HG03025 (cell line): ENCODE data around the gene CNOT8.
"Not testable (repeated sequence)": the region's sequence is repeated elsewhere in the genome, so short reads cannot be mapped to it uniquely, and the experiment has no call there.

Source experiments
- ATAC-seq: cut with Tn5 transposase; IDR thresholded peaks from one replicate; pipeline ENCODE4 v1.9.1; 2021; ENCODE audit warnings: mild to moderate bottlenecking, moderate library complexity; ENCODE audit not compliant: unreplicated experiment, low FRiP score

CNOT8 gene

DNA sequence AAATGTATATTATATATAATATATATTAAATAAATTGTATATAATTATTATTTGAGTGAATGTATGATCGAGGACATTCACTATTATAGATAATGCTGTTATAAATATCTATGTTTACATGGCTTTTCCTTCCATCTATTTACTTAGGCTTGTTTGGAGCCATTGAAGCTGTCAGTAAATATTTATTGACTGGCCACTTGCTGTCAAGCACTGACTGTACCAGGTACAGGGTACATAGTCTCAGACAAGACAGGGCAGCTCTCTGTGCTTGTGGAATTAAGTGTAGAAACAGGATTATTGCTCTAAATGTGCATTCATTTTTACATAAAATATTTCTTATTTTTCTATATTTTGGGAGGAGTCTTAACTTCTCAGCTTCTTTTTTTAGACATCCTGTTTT is 24.4 kb upstream of the CNOT8 start:
- no peak for ATAC-seq

DNA sequence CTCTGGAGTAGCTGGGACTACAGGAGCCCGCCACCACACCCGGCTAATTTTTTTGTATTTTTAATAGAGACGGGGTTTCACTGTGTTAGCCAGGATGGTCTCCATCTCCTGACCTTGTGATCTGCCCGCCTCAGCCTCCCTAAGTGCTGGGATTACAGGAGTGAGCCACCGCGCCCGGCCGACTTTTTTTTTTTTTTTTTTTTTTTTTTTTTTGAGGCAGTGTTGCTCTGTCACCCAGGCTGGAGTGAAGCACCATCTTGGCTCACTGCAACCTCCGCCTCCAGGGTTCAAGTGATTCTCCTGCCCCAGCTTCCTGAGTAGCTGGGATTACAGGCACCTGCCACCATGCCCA is 22.8 kb upstream of the CNOT8 start:
- ATAC-seq: not testable (repeated sequence)

DNA sequence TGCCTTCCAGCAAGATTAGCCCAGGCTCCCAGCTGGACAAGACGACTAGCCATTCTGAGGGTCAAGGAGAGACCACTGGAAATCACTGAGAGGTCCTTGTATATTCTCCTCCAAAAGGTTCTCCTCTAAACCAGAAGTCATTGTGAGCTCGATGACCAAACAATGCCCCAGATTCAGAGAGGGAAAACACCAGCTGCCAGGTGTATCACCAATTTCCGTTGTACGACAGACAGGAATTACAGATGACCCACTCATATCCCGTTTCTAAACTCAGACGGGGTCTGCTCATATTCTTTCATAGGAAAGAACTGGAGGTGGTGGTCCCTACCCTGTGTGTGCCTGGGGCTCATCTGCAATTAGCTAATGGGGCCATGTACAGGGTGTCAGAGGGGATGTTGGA is 22.2 kb upstream of the CNOT8 start:
- ATAC-seq: no peak

DNA sequence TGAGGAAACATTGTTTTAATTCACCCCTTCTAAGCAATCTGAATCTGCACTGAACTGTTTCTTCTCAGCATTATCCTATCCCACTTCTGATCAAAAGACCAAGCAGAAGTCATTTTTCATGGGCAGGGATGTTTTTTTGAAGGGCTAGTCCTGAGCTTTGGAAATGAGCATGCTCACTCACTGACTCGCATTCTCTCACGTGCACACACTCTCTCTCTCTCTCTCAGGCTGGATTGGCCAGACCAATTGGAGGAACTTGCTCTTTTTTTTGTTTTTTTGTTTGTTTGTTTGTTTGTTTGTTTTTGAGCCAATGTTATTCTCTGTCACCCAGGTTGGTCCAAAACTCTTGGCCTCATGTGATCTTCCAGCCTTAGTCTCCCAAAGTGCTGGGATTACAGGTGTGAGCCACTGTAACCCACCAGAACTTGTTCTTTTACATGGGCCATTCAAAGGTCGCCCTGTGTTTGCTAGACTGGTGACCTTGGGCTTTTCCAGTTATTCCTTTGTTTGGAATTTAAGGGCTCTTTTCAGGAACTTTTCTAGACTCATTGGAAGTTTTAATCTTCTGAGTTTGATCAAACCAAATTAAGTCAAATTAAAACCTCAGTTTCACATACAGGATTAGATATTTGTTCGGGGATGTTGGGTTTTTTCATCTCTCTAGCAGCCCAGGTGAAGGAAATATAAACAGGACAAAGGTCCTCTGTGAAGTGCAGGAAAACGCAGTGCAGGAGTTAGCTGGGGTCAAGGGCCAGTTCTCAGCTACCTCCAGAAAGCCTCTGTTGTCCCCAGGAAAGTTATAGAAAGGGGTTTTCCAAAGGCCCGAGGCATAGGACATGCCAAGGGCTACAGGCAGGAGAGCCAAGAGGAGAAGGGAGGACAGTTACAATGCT is 21.2 kb upstream of the CNOT8 start:
- ATAC-seq: no peak

DNA sequence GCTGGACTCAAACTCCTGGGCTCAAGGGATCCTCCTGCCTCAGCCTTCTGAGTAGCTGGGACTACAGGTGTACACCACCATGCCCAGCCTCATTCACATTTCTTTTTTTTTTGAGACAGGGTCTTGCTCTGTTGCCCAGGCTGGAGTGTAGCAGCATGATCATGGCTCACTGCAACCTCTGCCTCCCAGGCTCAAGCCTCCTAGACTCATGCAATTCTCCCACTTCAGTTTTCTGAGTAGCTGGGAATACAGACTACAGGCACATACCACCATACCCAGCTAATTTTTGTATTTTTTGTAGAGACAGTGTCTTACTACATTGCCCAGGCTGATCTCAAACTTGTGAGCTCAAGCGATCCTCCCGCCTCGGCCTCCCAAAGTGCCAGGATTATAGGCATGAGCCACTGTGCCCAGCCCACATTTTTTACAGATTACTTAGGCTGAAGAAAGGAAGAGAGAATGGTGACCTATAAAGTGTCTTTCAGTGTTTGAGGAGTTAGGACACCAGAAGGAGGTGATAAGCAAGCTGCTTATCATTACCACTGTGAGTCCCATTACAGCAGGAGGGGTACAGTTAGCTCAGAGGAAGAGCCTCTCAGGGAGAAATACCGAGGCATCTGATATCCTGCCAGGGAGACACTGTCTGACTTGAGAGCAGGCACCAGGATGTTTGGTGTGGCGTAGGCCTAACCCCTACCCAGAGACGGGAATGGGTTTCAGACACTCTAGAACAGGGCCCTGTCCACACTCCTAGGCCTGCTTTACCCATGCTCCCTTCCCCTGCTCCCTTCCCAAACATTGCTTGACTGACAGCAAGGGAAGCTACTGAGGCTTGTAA is 17.8 kb upstream of the CNOT8 start:
- ATAC-seq: no peak

DNA sequence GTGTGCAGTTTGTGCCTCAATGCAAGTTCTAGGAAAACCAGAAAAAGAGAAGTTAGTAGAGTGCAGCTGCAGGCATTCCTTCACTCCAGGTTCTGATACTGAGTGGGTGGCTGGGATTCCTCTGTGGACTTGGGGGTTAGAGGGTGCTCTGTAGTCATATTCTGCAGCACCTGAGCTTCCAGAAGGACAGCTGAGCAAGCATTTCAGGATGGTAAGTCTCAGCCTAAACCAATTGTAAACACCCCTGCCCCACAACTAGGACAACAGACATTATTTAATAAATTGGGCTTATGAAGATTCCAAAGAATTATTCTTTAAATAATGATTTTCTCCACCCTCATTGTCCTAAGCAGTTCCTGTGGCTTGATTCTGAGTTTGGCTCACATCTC is 17.2 kb upstream of the CNOT8 start:
- no peak for ATAC-seq

DNA sequence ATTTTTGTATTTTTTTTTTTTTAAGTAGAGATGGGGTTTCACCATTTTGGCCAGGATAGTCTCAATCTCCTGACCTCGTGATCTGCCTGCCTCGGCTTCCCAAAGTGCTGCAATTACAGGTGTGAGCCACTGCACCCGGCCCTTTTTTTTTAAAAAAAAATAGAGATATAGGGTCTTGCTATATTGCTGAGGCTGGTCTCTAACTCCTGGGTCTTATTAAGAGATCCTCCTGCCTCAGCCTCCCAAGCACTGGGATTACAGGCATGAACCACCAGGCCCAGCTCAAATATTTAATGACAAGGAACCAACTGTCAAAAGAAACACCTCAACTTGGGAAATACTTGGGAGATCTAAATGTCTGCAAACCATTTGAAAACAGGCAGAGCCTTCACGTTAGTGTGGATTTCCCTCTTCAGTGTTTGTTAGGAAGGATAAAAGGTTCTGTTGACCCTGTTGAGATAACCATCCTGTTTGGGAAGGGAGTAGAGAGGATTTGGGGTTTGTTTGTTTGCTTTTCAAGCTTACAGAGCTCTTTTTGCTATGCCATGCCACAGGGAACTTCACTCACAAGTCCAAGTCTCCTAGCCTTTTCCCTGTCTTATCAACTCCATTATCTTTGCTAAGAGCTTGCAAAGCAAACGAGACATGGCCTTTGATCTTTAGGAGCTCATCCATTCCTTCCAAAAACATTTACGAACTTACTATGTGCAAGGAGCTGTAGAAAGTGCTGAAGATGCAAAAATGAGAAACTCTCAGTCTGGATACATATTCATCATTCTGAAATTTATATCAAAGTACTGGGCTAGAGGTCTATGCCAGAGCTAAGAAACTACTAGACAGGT is 15.5 kb upstream of the CNOT8 start:
- no peak for ATAC-seq

DNA sequence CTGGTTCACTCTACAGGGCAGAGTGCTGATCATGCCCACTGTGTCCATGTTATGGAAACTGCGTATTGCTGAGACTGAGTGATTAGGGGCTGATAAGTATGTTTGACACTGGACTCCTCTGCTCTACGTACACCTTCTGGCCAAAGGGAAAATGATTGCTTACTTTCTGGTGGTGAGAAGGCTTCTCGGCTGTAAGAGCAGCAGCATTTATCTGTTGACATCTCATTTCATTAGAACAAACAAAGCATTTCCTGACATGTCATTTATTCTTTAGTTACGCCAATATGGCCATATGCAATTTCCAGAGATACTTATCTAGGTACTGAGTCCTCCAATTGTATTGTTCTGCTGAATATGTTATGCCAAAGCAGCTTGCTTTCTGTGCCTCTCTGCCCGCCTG is 13.6 kb upstream of the CNOT8 start:
- ATAC-seq: no peak

DNA sequence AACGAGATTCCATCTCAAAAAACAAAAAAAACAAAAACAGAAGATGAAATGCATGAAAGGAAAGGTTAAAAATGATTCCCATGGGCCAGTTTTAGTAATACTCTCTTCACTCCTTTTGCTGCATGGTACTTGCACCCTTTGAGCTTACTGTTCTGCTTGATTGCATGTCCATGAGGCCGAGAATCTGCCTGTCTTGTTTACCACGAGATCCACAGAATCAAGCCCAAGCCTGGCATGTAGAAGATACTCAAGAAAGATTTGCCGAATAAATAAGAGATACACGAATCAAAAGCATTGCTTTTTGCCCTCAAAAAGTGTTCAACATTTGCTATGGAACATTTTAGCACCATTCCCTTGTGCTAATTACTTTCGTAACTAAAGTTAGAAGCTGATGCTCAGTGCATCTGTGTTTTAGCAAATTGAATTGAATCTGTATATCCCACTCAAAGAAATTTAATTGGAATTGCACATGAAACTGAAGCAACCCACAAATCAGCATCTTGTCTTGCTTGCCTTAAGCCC is 9.1 kb upstream of the CNOT8 start:
- no peak for ATAC-seq

DNA sequence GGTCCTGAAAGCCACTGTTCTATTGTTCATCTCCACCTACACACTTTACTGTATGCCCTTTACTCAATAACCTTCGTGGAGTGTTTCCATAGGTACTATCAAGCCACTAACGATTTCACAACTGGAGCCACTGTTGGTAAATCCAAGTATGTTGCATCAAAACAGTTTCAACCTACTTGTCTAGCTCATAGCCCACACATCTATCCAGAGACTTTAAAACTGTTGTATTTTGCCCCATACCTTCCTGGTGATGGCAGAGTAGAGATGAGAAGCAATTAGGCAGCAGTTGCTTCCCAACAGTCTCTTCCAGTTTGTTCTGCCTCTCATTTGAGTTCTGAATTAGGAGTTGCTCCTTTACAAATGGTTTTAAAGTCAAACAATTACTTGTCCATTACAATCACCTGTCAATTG is 8.6 kb upstream of the CNOT8 start:
- no peak for ATAC-seq

DNA sequence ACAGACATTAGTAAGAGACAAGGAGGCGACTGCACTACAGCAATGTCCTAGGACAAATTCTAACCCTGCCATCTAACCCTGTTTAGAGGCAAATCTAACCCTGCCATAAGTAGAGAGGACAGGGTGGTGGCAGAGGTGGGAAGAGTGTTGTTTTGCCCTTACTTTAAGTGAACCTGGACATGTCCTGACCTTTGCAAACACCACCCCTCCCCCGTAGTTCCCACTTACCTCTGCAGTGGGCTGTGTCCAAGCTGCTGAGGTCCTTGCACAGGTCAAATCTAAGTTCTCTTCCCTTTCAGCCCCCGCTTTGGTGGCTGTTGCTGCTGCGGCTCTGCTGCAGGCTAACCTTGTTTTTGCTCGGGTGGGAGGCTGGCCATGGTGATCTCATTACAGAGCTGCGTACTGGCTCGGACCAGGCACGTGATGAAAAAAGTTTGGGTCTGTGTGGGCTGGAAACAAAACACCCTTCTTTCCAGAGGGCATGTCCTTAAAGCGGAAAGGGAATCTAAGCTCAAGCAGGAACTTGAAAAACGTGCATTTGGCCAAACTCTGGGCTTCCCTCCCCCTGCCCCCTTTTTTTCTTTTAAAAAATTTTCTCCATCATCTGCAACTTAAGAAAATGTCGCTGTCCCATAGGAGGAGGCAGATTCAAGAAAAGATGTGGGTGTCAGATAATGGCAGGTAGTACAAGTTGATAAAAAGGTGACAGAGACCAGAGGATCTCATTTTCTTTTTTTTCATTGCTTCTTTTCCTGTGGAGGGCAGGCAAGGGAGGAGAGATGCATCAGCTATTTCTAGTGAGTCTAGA is 8.0 kb upstream of the CNOT8 start, which contains the start of gene FAXDC2:
TSS of gene FAXDC2 (minus strand) at position 349 of the 808 bp plus-strand sequence. CDS start 12,425 bp downstream, outside the sequence.
- no peak for ATAC-seq

DNA sequence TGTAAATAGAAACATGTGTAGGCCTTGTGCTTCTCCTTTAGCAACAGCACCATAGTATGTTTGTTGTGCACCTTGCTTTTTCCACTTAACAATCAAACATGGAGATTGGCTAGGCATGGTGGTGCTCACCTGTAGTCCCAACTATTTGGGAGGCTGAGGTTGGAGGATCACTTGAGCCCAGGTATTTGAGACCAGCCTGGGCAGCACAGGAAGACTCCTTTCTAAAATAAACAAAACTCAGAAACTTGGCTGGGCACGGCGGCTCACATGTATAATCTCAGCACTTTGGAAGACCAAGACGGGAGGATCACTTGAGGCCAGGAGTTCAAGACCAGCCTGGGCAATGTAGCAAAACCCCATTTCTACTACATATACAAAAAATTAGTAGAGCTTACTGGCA is 7.1 kb upstream of the CNOT8 start:
- ATAC-seq: no peak

DNA sequence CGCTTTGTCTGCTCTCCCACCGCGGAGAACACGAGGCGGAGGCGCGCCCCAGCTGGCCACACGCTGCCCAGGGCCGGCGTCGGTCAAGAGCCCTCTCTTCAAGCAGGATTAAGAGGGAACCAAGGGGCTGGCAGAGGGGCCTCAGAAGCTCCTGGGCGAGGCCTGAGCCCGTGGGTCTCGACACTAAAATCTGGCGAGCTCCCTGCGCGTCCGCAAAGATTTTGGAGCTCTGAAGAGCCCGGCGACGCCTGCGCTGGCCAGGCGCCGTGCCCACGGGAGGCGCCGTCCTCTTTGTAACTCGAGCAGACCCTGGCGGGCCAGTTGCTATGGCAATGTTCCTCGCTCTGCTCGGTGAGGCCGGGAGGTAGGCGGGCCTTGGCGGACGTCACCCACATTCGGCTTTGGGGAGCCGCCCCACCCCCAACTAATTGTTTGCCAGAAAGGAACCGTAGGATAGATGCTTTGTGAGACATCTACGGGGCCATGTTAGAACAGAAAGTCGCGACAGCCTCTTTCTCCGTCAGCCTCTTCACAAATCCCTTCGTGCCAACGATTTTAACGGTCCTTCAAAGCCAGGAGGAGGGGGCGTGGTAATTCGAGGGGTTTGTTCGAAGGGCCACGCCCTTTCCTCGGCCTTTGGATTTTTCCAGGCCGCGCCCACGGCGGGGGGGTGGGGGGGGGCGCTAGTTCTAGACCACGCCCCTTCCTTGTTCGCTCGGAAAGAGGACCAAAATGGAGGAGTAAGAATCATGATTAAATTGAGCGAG is 714 bp upstream of the CNOT8 start:
- ATAC-seq: peak; percentile 58

DNA sequence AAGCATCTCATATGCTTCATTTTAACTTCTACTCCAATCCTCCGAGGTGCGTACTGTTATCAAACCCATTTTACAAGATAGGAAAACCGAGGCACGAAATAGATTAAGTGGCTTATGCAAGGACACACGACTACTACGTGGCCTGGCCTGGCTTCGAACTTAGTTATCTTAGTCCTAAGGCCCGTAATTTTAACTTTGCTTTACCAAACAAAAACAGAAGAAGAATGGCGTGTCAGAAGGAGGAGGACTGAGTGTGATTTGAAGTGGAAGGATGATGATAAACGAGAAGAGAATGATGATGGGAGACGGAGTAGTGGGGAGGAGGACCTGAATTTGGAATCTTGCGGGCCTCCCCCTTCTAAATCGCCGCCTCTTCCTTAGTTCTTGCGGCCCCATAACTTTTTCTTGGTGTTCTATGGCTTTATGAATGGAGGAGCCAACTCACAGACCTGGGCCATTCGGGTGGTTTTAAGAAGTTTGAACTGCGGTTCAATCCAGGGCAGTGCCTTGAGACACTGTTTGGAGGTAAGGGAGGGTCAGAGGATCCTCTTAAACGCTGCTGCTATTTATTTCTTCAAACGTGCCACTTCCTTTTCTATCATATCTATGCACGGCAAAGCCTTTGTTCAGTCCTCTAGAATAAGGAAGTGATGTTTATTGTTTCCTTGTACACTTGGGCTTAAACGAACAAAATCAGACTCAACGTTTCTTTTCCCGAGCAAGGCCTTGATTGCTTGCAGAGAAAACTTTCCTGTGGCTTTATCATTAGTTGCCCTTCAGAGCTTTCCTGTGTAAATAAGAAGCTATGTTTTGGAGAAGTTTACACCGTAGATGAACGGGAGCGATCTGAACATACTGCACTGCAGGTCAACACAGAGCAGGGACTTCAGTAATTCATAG is 795 bp downstream of the CNOT8 start:
- no peak for ATAC-seq

DNA sequence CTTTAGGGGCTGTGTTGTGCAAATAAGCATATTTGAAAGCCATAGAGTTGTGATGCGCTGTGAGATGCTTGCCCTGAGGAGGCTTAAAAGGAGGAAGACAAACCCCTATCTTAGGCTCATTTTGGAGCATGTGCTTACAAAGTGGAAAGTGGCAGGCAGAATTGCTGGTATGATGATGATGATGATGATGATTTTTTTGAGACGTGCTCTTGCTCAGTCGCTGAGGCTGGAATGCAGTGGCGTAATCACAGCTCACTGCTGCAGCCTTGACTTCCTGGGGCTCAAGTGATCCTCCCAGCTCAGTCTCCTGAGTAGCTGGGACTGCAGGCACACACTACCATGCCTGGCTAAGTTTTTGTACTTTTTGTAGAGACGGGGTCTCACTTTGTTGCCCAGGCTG is 1.7 kb downstream of the CNOT8 start:
- no peak for ATAC-seq

DNA sequence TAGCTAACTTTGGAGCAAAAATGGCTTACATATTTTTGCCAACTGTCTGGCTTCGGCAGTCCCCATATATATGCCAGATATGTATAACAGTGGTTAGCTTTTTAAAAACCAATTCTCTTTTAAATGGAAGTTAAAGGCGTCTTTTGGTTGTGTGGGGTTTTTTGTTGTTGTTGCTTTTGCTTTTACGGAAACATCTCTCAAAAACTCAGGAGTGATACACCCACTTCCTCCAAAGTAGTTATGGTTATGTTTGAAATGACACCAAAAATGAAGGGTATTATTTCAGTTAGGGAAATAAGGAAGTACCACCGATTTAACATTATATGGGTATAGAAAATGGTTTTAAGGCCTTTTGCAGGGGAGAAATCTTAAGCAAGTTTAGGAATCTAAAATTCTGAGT is 2.3 kb downstream of the CNOT8 start:
- no peak for ATAC-seq

DNA sequence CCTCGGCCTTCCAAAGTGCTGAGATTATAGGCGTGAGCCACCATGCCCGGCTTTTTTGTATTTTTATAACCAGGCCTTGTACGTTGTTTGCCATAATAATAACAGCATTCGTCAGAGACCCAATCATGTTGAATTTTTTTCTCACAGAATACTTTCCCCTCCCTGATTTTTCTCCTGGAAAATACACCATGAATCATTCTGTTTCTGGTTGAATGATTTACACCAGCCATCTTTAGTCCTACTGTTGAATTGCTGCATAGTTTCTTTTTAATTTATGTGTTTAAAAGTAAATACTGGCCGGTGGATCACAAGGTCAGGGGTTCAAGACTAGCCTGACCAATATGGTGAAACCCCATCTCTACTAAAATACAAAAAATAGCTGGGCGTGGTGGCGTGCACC is 3.5 kb downstream of the CNOT8 start:
- no peak for ATAC-seq

DNA sequence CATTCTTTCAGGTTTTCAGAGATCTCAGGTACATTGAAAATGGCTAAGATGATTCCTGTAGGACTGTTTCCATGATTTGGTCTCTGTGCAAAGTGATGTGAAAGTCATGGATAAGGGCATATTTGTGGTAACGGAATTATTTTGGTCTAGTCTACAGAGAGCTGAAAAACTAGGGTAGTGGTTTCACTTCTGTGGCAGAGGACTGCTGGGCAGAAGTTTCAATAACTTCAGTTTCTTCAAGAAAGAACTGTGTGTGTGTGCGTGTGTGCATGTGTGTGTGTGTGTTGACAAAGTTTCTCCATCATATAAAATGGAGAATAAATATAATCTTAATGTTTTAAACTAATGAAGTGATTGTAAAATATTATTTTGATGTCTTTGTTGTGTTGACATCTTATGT is 4.3 kb downstream of the CNOT8 start:
- no peak for ATAC-seq
